Measurements from ENCODE around the gene SMOC1. TPM values are rescaled to one million over a fixed set of nuclear protein-coding genes. Genes with fewer than 3 reads are reported as not detected.

SMOC1 gene
- total and polyA plus RNA-seq, 2 experiments from 2014 or later = 0.70 to 3.5 TPM

GRCh38 chr14:69922198-69922597, 43.0 kb downstream of the SMOC1 start:
- H3K9me2 ChIP-seq (ENCODE audit: insufficient read depth) = no peaks in the 10 kb centered on the region
- no peaks in the 10 kb centered on the region for H3K9me3 ChIP-seq (ENCODE audit: low read depth)
- WGBS, 2 experiments (ENCODE audit: low coverage in 1 of 2, low lambda C conversion rate in 2 of 2, missing lambda C conversion rate in 2 of 2) = 15 to 20% methylated on average over 6 of the region's 6 CpGs
- no peak overlapping the region for H3K27ac ChIP-seq
- no peak overlapping the region for H3K4me3 ChIP-seq
- DNase-seq = peak; percentile 4
- H2AFZ ChIP-seq = no peak overlapping the region
- no peaks in the 10 kb centered on the region for H3K36me3 ChIP-seq (ENCODE audit: low read depth)
- in situ Hi-C loops (cut with MboI) = no loop called here
- no peaks in the 10 kb centered on the region for H3K4me1 ChIP-seq (ENCODE audit: insufficient read depth)
- H3K79me2 ChIP-seq (ENCODE audit: insufficient read depth) = no peaks in the 10 kb centered on the region
- H3K9ac ChIP-seq = no peak overlapping the region
- no peaks in the 10 kb centered on the region for H3F3A ChIP-seq (ENCODE audit: insufficient read depth)
- H4K20me1 ChIP-seq (ENCODE audit: insufficient read depth) = no peaks in the 10 kb centered on the region
- TF ChIP-seq EZH2 (IDR thresholded peaks at IDR 0.05; ENCODE audit: insufficient read depth, poor library complexity, severe bottlenecking) (no peak), EZH2phosphoT487 (IDR thresholded peaks at IDR 0.05; ENCODE audit: insufficient read depth, low read depth) (no peak)
- no peak overlapping the region for H3K4me2 ChIP-seq (ENCODE audit: unreplicated experiment)
- H3K27me3 ChIP-seq (replicated peaks; ENCODE audit: insufficient read depth) = peaks cover 6% of the 10 kb centered on the region; the same call in 1 of the 2 replicates

- no peak overlapping the region for H2AFZ ChIP-seq
- in situ Hi-C loops (cut with MboI) = no loop called here
- H3K27me3 ChIP-seq (replicated peaks; ENCODE audit: insufficient read depth) = peaks cover 5% of the 10 kb centered on the region
- H3K4me1 ChIP-seq (ENCODE audit: insufficient read depth) = no peaks in the 10 kb centered on the region
- H3K9me3 ChIP-seq (ENCODE audit: low read depth) = no peaks in the 10 kb centered on the region
- H3K4me2 ChIP-seq (ENCODE audit: unreplicated experiment) = no peak overlapping the region
- WGBS, 2 experiments (ENCODE audit: low coverage in 1 of 2, low lambda C conversion rate in 2 of 2, missing lambda C conversion rate in 2 of 2) = 13 to 14% methylated on average over 5 of the region's 5 CpGs
- H4K20me1 ChIP-seq (ENCODE audit: insufficient read depth) = no peaks in the 10 kb centered on the region
- H3K36me3 ChIP-seq (ENCODE audit: low read depth) = no peaks in the 10 kb centered on the region
- H3F3A ChIP-seq (ENCODE audit: insufficient read depth) = no peaks in the 10 kb centered on the region
- H3K79me2 ChIP-seq (ENCODE audit: insufficient read depth) = no peaks in the 10 kb centered on the region
- no peak overlapping the region for H3K27ac ChIP-seq
- peak; percentile 31 for DNase-seq
- H3K9ac ChIP-seq = no peak overlapping the region
- TF ChIP-seq EZH2 (IDR thresholded peaks at IDR 0.05; ENCODE audit: insufficient read depth, poor library complexity, severe bottlenecking) = no peak
- no peak for TF ChIP-seq EZH2phosphoT487 (IDR thresholded peaks at IDR 0.05; ENCODE audit: insufficient read depth, low read depth)
- H3K4me3 ChIP-seq = no peak overlapping the region
- H3K9me2 ChIP-seq (ENCODE audit: insufficient read depth) = no peaks in the 10 kb centered on the region
These were observed 45.0 kb downstream of the SMOC1 start for GRCh38 chr14:69924201-69924600.

GRCh38 chr14:69928111-69928523, 48.9 kb downstream of the SMOC1 start:
- no peaks in the 10 kb centered on the region for H3F3A ChIP-seq (ENCODE audit: insufficient read depth)
- H3K27me3 ChIP-seq (replicated peaks; ENCODE audit: insufficient read depth) = peaks cover 5% of the 10 kb centered on the region
- no peak overlapping the region for H3K4me2 ChIP-seq (ENCODE audit: unreplicated experiment)
- H4K20me1 ChIP-seq (ENCODE audit: insufficient read depth) = no peaks in the 10 kb centered on the region
- no peaks in the 10 kb centered on the region for H3K36me3 ChIP-seq (ENCODE audit: low read depth)
- H3K4me3 ChIP-seq = no peak overlapping the region
- WGBS, 2 experiments (ENCODE audit: low coverage in 1 of 2, low lambda C conversion rate in 2 of 2, missing lambda C conversion rate in 2 of 2) = 22 to 28% methylated on average over 6 of the region's 6 CpGs
- no peak overlapping the region for H2AFZ ChIP-seq
- H3K9me3 ChIP-seq (ENCODE audit: low read depth) = no peaks in the 10 kb centered on the region
- H3K27ac ChIP-seq = no peak overlapping the region
- no peaks in the 10 kb centered on the region for H3K4me1 ChIP-seq (ENCODE audit: insufficient read depth)
- H3K9me2 ChIP-seq (ENCODE audit: insufficient read depth) = no peaks in the 10 kb centered on the region
- no peak for TF ChIP-seq EZH2 (IDR thresholded peaks at IDR 0.05; ENCODE audit: insufficient read depth, poor library complexity, severe bottlenecking)
- no peak for TF ChIP-seq EZH2phosphoT487 (IDR thresholded peaks at IDR 0.05; ENCODE audit: insufficient read depth, low read depth)
- in situ Hi-C loops (cut with MboI) = no loop called here
- H3K9ac ChIP-seq = no peak overlapping the region
- H3K79me2 ChIP-seq (ENCODE audit: insufficient read depth) = no peaks in the 10 kb centered on the region
- DNase-seq = peak; percentile 58

- H3K27me3 ChIP-seq (replicated peaks; ENCODE audit: insufficient read depth) = peaks cover 18% of the 10 kb centered on the region
- in situ Hi-C loops (cut with MboI) = no loop called here
- H3K4me2 ChIP-seq (ENCODE audit: unreplicated experiment) = no peak overlapping the region
- H3K79me2 ChIP-seq (ENCODE audit: insufficient read depth) = no peaks in the 10 kb centered on the region
- no peaks in the 10 kb centered on the region for H4K20me1 ChIP-seq (ENCODE audit: insufficient read depth)
- no peaks in the 10 kb centered on the region for H3K4me1 ChIP-seq (ENCODE audit: insufficient read depth)
- H3K36me3 ChIP-seq (ENCODE audit: low read depth) = no peaks in the 10 kb centered on the region
- no peak for TF ChIP-seq EZH2 (IDR thresholded peaks at IDR 0.05; ENCODE audit: insufficient read depth, poor library complexity, severe bottlenecking)
- TF ChIP-seq EZH2phosphoT487 (IDR thresholded peaks at IDR 0.05; ENCODE audit: insufficient read depth, low read depth) = no peak
- H3K4me3 ChIP-seq = no peak overlapping the region
- WGBS, 2 experiments (ENCODE audit: low coverage in 1 of 2, low lambda C conversion rate in 2 of 2, missing lambda C conversion rate in 2 of 2) = 15 to 18% methylated on average over 11 of the region's 11 CpGs
- no peaks in the 10 kb centered on the region for H3K9me2 ChIP-seq (ENCODE audit: insufficient read depth)
- no peaks in the 10 kb centered on the region for H3F3A ChIP-seq (ENCODE audit: insufficient read depth)
- no peak overlapping the region for H3K27ac ChIP-seq
- peak; percentile 4 for DNase-seq
- H3K9me3 ChIP-seq (ENCODE audit: low read depth) = no peaks in the 10 kb centered on the region
- no peak overlapping the region for H3K9ac ChIP-seq
- H2AFZ ChIP-seq = no peak overlapping the region
These were observed 51.7 kb downstream of the SMOC1 start for GRCh38 chr14:69930780-69931379.

Measured in GM23248 (cell line).